GM19372 (cell line): Measurements from ENCODE around the gene TMEM116.

Experiments used
- ATAC-seq: cut with Tn5 transposase; IDR thresholded peaks from one replicate; pipeline ENCODE4 v1.9.1; 2021; ENCODE audit warnings: mild to moderate bottlenecking, low read depth, moderate library complexity; ENCODE audit not compliant: unreplicated experiment

TMEM116 gene

GRCh38 chr12:111907740-111908139, 105.2 kb downstream of the TMEM116 start:
- ATAC-seq: no peak

GRCh38 chr12:111905502-111905901, 107.5 kb downstream of the TMEM116 start:
- ATAC-seq: no peak

GRCh38 chr12:111904446-111904975, 108.5 kb downstream of the TMEM116 start:
- ATAC-seq: no peak

GRCh38 chr12:111901182-111901581, 111.8 kb downstream of the TMEM116 start:
- no peak for ATAC-seq

GRCh38 chr12:111894556-111894955, 118.4 kb downstream of the TMEM116 start:
- ATAC-seq: no peak

GRCh38 chr12:111893287-111893686, 119.7 kb downstream of the TMEM116 start:
- ATAC-seq: no peak

GRCh38 chr12:111887926-111888745, 124.8 kb downstream of the TMEM116 start:
- no peak for ATAC-seq

GRCh38 chr12:111886662-111887545, 126.1 kb downstream of the TMEM116 start:
- no peak for ATAC-seq

GRCh38 chr12:111881716-111882115, 131.2 kb downstream of the TMEM116 start:
- no peak for ATAC-seq
